Measurements from ENCODE around the gene STK40. TPM values are rescaled to one million over a fixed set of nuclear protein-coding genes. Genes with fewer than 3 reads are reported as not detected.
A peak's percentile ranks its signal among the peaks of the same experiment; 100 is the strongest.

STK40 gene
- total RNA-seq, 1 donor, result 12.9 TPM

GRCh38 chr1:36323636-36324352 lies 61.9 kb downstream of the STK40 start, which contains the start of gene EVA1B:
Gene EVA1B, minus strand, starts transcription at chr1:36323645. Its CDS starts 608 bp downstream, at chr1:36323037.
- peak; percentile 76 for DNase-seq (ENCODE audit: low read depth)
- peak within 1 kb of the TSS; percentile 82 for H3K4me3 ChIP-seq (ENCODE audit: low read depth, low read length)
- TF ChIP-seq, protein P1, sequence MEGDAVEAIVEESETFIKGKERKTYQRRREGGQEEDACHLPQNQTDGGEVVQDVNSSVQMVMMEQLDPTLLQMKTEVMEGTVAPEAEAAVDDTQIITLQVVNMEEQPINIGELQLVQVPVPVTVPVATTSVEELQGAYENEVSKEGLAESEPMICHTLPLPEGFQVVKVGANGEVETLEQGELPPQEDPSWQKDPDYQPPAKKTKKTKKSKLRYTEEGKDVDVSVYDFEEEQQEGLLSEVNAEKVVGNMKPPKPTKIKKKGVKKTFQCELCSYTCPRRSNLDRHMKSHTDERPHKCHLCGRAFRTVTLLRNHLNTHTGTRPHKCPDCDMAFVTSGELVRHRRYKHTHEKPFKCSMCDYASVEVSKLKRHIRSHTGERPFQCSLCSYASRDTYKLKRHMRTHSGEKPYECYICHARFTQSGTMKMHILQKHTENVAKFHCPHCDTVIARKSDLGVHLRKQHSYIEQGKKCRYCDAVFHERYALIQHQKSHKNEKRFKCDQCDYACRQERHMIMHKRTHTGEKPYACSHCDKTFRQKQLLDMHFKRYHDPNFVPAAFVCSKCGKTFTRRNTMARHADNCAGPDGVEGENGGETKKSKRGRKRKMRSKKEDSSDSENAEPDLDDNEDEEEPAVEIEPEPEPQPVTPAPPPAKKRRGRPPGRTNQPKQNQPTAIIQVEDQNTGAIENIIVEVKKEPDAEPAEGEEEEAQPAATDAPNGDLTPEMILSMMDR (IDR thresholded peaks at IDR 0.05; ENCODE audit: insufficient read depth, low read length), result no peak

DNA sequence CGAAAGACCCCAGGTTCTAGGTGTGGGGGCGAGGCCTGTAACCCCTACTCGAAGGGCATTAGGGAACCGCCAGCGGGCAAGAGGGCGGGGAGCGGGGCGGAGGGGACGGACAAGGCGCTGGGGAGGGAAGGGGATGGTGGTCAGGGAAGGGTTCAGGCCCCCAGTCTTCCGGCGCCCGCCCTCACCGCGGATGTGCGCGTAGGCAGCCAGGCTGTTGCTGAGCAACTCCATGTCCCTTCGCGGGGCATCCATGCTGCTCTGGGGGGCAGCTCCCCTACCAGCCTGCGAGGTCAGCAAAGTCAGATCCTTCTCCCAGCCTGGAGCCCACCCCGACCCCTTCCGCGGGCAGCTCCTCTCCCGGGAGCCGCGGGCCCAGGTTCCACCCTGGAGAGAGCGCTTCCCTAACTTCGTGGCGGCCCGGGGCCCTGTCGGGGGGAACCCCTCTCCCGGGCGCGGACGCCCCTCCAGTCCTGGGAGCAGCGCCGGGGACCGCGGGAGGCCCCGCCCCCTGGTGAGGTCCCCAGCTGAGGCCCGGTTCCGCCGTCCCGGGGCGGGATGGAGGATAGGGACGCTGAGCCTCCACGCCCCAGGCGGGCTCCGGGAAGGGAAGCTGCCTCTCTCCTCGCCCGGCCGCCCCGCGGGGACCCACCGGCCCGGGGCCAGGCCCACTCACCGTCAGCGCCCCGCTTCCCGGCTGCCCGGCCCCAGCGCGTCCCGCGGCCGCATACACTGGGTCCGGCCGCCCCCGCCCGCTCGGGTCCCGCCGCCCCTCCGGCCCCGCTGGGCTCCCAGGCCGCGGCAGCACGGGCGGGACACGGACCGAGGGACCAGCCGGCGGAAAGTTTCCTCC lies 62.7 kb downstream of the STK40 start:
- DNase-seq (ENCODE audit: low read depth), result peak; percentile 58
- H3K4me3 ChIP-seq (ENCODE audit: low read depth, low read length), result peak overlapping the region; percentile 82
- TF ChIP-seq, protein P1 (IDR thresholded peaks at IDR 0.05; ENCODE audit: insufficient read depth, low read length), result no peak

DNA sequence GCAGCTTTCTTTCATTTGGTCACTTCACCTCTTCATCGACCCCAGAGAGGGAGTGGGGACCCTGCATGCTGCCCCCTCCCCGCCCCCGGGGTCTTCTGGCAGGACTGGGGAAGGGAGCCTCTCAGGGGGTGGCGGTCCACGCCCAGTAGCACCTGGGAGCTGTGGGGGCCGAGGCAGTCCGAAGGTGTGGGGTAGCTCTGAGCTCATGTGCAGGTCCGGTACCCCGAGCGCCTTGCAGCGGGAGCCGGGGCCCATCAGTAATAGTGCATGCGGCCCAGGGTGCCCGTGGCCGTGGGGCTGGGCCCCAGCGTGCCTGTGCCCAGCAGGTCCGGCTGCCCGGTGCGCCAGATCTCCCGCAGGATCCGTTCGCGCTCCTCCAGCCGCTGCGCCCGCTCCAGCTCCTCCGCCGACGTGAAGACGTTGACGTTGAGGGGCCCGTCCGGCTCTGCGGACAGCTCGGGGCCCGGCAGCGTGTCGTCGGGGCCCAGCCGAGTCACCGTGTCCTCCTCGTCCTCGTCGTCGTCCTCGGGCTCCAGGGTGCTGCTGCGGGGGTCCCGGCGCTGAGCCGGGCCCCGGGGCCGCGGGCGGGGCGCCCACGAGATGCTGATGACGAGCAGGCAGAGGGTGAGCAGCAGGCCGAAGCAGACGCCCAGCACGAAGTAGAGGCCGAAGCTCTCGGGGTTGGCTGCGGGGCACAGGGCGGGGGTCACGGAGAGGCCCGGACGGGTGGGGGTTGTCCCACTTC lies 63.5 kb downstream of the STK40 start:
- no peak for DNase-seq (ENCODE audit: low read depth)
- TF ChIP-seq, protein P1 (IDR thresholded peaks at IDR 0.05; ENCODE audit: insufficient read depth, low read length), result no peak
- H3K4me3 ChIP-seq (ENCODE audit: low read depth, low read length), result peak overlapping the region; percentile 82

DNA sequence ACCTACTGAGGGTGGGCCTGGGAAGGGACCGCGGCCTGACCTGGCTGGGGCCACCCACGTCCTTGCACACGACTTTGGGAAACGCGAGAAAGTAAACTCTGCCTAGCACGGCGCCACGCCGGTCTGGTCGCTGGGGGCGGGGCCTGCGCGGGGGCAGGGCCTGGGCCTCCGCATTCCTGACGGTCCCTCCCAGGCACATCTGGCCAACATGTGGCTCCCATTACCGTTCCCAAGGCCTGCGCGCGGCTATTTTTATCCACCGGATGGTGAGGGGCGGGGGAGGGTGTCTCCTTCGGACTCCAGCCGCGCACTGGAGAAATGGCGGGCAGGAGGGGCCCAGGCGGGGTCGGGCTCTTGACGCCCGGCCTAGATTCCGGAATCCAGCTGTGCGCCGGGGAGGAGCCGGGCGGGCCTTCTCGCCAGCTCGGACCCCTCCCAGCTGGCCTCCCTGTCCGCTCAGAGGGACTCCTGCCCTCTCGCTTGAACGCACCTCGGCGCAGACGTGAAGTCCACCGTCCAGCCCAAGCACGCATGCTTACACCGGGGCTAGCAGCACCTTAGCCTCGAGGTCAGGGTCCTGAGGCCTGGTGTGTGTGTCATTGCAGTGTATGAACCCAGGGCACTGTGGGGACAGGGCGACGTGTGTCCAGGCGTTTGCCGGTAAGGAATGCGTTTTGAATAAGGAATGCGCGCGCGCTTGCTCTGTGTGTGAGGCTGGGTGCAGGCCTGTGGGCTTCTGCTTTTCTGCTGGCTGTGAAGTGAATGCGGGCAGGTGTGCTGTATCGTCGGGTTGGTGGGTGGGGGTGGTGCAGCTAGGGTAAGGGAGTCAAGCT lies 64.4 kb downstream of the STK40 start:
- DNase-seq (ENCODE audit: low read depth), result peak; percentile 96
- TF ChIP-seq, protein P1 (IDR thresholded peaks at IDR 0.05; ENCODE audit: insufficient read depth, low read length), result no peak
- H3K4me3 ChIP-seq (ENCODE audit: low read depth, low read length), result peak overlapping the region; percentile 82

- peak overlapping the region; percentile 71 for H3K4me3 ChIP-seq (ENCODE audit: low read depth, low read length)
- TF ChIP-seq, protein P1 (IDR thresholded peaks at IDR 0.05; ENCODE audit: insufficient read depth, low read length), result no peak
- no peak for DNase-seq (ENCODE audit: low read depth)
These were observed 65.0 kb downstream of the STK40 start for GRCh38 chr1:36320767-36321118.

DNA sequence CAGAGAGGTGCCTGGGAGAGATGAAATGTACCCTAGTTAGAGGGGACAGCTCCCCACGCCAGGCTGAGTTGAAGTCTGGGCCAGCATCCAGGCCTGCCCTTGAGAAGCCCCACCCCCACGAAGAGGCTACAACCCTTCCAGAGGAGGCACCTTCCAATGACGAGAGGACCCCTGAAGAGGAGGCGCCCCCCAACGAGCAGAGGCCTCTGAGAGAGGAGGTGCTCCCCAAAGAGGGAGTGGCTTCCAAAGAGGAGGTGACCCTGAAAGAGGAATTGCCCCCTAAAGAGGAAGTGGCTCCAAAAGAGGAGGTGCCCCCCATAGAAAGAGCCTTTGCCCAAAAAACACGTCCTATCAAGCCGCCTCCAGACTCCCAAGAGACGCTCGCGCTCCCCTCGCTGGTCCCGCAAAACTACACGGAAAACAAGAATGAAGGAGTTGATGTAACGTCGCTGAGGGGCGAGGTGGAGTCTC lies 65.4 kb downstream of the STK40 start:
- DNase-seq (ENCODE audit: low read depth), result no peak
- TF ChIP-seq, protein P1 (IDR thresholded peaks at IDR 0.05; ENCODE audit: insufficient read depth, low read length), result no peak
- H3K4me3 ChIP-seq (ENCODE audit: low read depth, low read length), result peak overlapping the region; percentile 71

Measured in fibroblast of the aortic adventitia (primary cell).